ENCODE data around the gene DNAI1.

The DNAI1 gene

GRCh38 chr9:34563262-34563661 is 104.7 kb downstream of the DNAI1 start:
- no peak for DNase-seq

- no peak for DNase-seq
Measured at GRCh38 chr9:34564617-34565016, 106.0 kb downstream of the DNAI1 start.

GRCh38 chr9:34565856-34566255 is 107.3 kb downstream of the DNAI1 start:
- no peak for DNase-seq

- DNase-seq = no peak
Measured at GRCh38 chr9:34566322-34566721, 107.7 kb downstream of the DNAI1 start.

- DNase-seq = no peak
Measured at GRCh38 chr9:34566972-34567371, 108.4 kb downstream of the DNAI1 start.

- no peak for DNase-seq
Measured at GRCh38 chr9:34568133-34568532, 109.5 kb downstream of the DNAI1 start.

- DNase-seq = no peak
Measured at GRCh38 chr9:34568774-34569173, 110.2 kb downstream of the DNAI1 start.

- DNase-seq = no peak
Measured at GRCh38 chr9:34570376-34570775, 111.8 kb downstream of the DNAI1 start.

Data from DMS79 treated with DMSO at 0.1 percent for 48 hours (cell line).